BLaER1 treated with 17β-estradiol and CSF1 and Interleukin-3, amounts not matched to agents 10 nM and 100 nM (cell line): Measurements from ENCODE around the gene SMARCA1.
"Not testable (repeated sequence)": the region's sequence is repeated elsewhere in the genome, so short reads cannot be mapped to it uniquely, and the experiment has no call there.

Experiments used
- H3K27ac ChIP-seq, 11 experiments: shearing (Covaris generic); formaldehyde crosslinking; 2 replicates each; pipeline ENCODE4 v1.8.1; 2022
- H3K27me3 ChIP-seq, 11 experiments: shearing (Covaris generic); formaldehyde crosslinking; 2 replicates each; pipeline ENCODE4 v1.8.1; 2022
- H3K36me3 ChIP-seq, 11 experiments: shearing (Covaris generic); formaldehyde crosslinking; 2 replicates each; pipeline ENCODE4 v1.8.1; 2022
- H3K4me1 ChIP-seq, 10 experiments: shearing (Covaris generic); formaldehyde crosslinking; 2 replicates each; pipeline ENCODE4 v1.8.1; 2022
- H3K4me2 ChIP-seq, 11 experiments: shearing (Covaris generic); formaldehyde crosslinking; 2 replicates each; pipeline ENCODE4 v1.8.1; 2022
- H3K4me3 ChIP-seq, 10 experiments: shearing (Covaris generic); formaldehyde crosslinking; 2 replicates each; pipeline ENCODE4 v1.8.1; 2022
- H3K9ac ChIP-seq, 11 experiments: shearing (Covaris generic); formaldehyde crosslinking; 2 replicates each; pipeline ENCODE4 v1.8.1; 2022
- H3K9me3 ChIP-seq, 11 experiments: shearing (Covaris generic); formaldehyde crosslinking; replicated peaks in 1 of 11; 2 replicates each; pipeline ENCODE4 v1.8.1; 2022
- H4K20me1 ChIP-seq, 11 experiments: shearing (Covaris generic); formaldehyde crosslinking; 2 replicates each; pipeline ENCODE4 v1.8.1; 2022
- Cebpa-rat ChIP-seq, 11 experiments: shearing (Covaris generic); IDR thresholded peaks; 2 replicates each; pipeline ENCODE4 v1.8.1; 2022

The SMARCA1 gene

GRCh38 chrX:129523079-129523911 lies at the start of gene SMARCA1:
Gene SMARCA1 (minus strand): TSS chrX:129523490. CDS start chrX:129523370, 120 bp downstream.
- Histone ChIP-seq H3K4me1 (0 out of 20 replicates have a peak, but pooled peaks cover 0 to 5% (median 0%) of the 10 kb centered on the region in 10 experiments), H3K4me3 (peak within 1 kb of the TSS; percentile 46 to 70 (median 58)), H4K20me1 (no peaks in the 10 kb centered on the region), H3K9ac (peak within 1 kb of the TSS in 9 of 11 experiments; percentile 23 to 56 (median 46); a peak in 8 of 22 replicates), H3K36me3 (no peaks in the 10 kb centered on the region), H3K9me3 (peaks cover 0 to 19% (median 8%) of the 10 kb centered on the region in 11 experiments; a peak in 13 of 22 replicates), H3K27ac (no peak within 1 kb of the TSS), H3K27me3 (peaks cover 45 to 86% (median 73%) of the 10 kb centered on the region in 11 experiments), H3K4me2 (peak within 1 kb of the TSS; percentile 45 to 62 (median 53); a peak in 19 of 22 replicates)
- TF ChIP-seq Cebpa-rat (IDR thresholded peaks at IDR 0.05) = no peak

GRCh38 chrX:129572422-129572821 lies 49.1 kb upstream of the SMARCA1 start:
- Histone ChIP-seq H3K9ac (no peak overlapping the region), H4K20me1 (peaks cover 0 to 4% (median 0%) of the 10 kb centered on the region in 11 experiments; a peak in 1 of 22 replicates), H3K27me3 (peaks cover 80 to 100% (median 98%) of the 10 kb centered on the region in 11 experiments), H3K4me2 (no peak overlapping the region), H3K27ac (no peak overlapping the region), H3K4me3 (no peak overlapping the region), H3K36me3 (peaks cover 19 to 89% (median 46%) of the 10 kb centered on the region in 11 experiments; a peak in 19 of 22 replicates), H3K9me3 (peaks cover 0 to 9% (median 5%) of the 10 kb centered on the region in 11 experiments; a peak in 14 of 22 replicates), H3K4me1 (no peaks in the 10 kb centered on the region)
- TF ChIP-seq Cebpa-rat (IDR thresholded peaks at IDR 0.05) = no peak

- peaks cover 12 to 65% (median 25%) of the 10 kb centered on the region in 11 experiments; a peak in 16 of 22 replicates for H3K36me3 ChIP-seq
- TF ChIP-seq Cebpa-rat (IDR thresholded peaks at IDR 0.05) = no peak
- H3K4me1 ChIP-seq = peaks cover 0 to 9% (median 3%) of the 10 kb centered on the region in 10 experiments; a peak in 9 of 20 replicates
- no peak overlapping the region for H3K4me3 ChIP-seq
- H3K9me3 ChIP-seq = peaks cover 0 to 3% (median under 1%) of the 10 kb centered on the region in 11 experiments; a peak in 10 of 22 replicates
- no peak overlapping the region for H3K27ac ChIP-seq
- H3K4me2 ChIP-seq = no peak overlapping the region
- no peak overlapping the region for H3K9ac ChIP-seq
- peaks cover 0 to 4% (median 0%) of the 10 kb centered on the region in 11 experiments; a peak in 1 of 22 replicates for H4K20me1 ChIP-seq
- H3K27me3 ChIP-seq = peaks cover 65 to 87% (median 84%) of the 10 kb centered on the region in 11 experiments
These were observed 45.1 kb upstream of the SMARCA1 start for GRCh38 chrX:129568349-129568748.

GRCh38 chrX:129566073-129566472 lies 42.8 kb upstream of the SMARCA1 start:
- peak overlapping the region in 3 of 11 experiments; percentile 8 to 34 (median 16); a peak in 4 of 22 replicates for H3K4me2 ChIP-seq
- TF ChIP-seq Cebpa-rat (IDR thresholded peaks at IDR 0.05) = no peak
- H3K27me3 ChIP-seq = peaks cover 72 to 85% (median 81%) of the 10 kb centered on the region in 11 experiments
- no peaks in the 10 kb centered on the region; a peak in 1 of 22 replicates for H4K20me1 ChIP-seq
- peaks cover 0 to 5% (median 0%) of the 10 kb centered on the region in 11 experiments; a peak in 1 of 22 replicates for H3K9me3 ChIP-seq
- H3K9ac ChIP-seq = no peak overlapping the region
- H3K4me3 ChIP-seq = no peak overlapping the region
- H3K27ac ChIP-seq = no peak overlapping the region
- peaks cover 13 to 68% (median 37%) of the 10 kb centered on the region in 11 experiments; a peak in 21 of 22 replicates for H3K36me3 ChIP-seq
- peaks cover 0 to 9% (median 3%) of the 10 kb centered on the region in 10 experiments; a peak in 9 of 20 replicates for H3K4me1 ChIP-seq

- Histone ChIP-seq H4K20me1 (no peaks in the 10 kb centered on the region; a peak in 1 of 22 replicates), H3K4me2 (no peak overlapping the region), H3K27me3 (peaks cover 73 to 85% (median 80%) of the 10 kb centered on the region in 11 experiments), H3K4me1 (peaks cover 0 to 9% (median 3%) of the 10 kb centered on the region in 10 experiments; a peak in 9 of 20 replicates), H3K9ac (no peak overlapping the region), H3K36me3 (peaks cover 13 to 72% (median 36%) of the 10 kb centered on the region in 11 experiments; a peak in 21 of 22 replicates), H3K9me3 (peaks cover 0 to 5% (median 0%) of the 10 kb centered on the region in 11 experiments; a peak in 1 of 22 replicates), H3K4me3 (no peak overlapping the region), H3K27ac (no peak overlapping the region)
- no peak for TF ChIP-seq Cebpa-rat (IDR thresholded peaks at IDR 0.05)
These were observed 41.9 kb upstream of the SMARCA1 start for GRCh38 chrX:129565046-129565650.

- not testable (repeated sequence) for H3K4me3 ChIP-seq, H3K27ac ChIP-seq, H4K20me1 ChIP-seq, H3K9ac ChIP-seq, H3K4me2 ChIP-seq, H3K9me3 ChIP-seq, H3K4me1 ChIP-seq
- Histone ChIP-seq H3K27me3 (peaks cover 73 to 85% (median 80%) of the 10 kb centered on the region in 11 experiments), H3K36me3 (peaks cover 16 to 72% (median 32%) of the 10 kb centered on the region in 11 experiments; a peak in 21 of 22 replicates)
These were observed 41.1 kb upstream of the SMARCA1 start for GRCh38 chrX:129564345-129564744.

- TF ChIP-seq Cebpa-rat (IDR thresholded peaks at IDR 0.05) = no peak
- Histone ChIP-seq H3K9me3 (peaks cover 0 to 5% (median 0%) of the 10 kb centered on the region in 11 experiments; a peak in 1 of 22 replicates), H3K36me3 (peaks cover 13 to 62% (median 40%) of the 10 kb centered on the region in 11 experiments; a peak in 21 of 22 replicates), H3K27ac (no peak overlapping the region), H3K9ac (no peak overlapping the region), H3K4me1 (peaks cover 0 to 24% (median 14%) of the 10 kb centered on the region in 10 experiments; a peak in 15 of 20 replicates), H4K20me1 (no peaks in the 10 kb centered on the region; a peak in 1 of 22 replicates), H3K4me2 (no peak overlapping the region), H3K27me3 (peaks cover 76 to 86% (median 82%) of the 10 kb centered on the region in 11 experiments), H3K4me3 (no peak overlapping the region)
These were observed 38.2 kb upstream of the SMARCA1 start for GRCh38 chrX:129561453-129561852.

- no peak for TF ChIP-seq Cebpa-rat (IDR thresholded peaks at IDR 0.05)
- H3K4me2 ChIP-seq = no peak overlapping the region
- H3K27me3 ChIP-seq = peaks cover 73 to 87% (median 82%) of the 10 kb centered on the region in 11 experiments
- H3K9ac ChIP-seq = no peak overlapping the region
- no peaks in the 10 kb centered on the region for H4K20me1 ChIP-seq
- peaks cover 13 to 55% (median 40%) of the 10 kb centered on the region in 11 experiments; a peak in 21 of 22 replicates for H3K36me3 ChIP-seq
- peaks cover 0 to 21% (median 12%) of the 10 kb centered on the region in 10 experiments; a peak in 15 of 20 replicates for H3K4me1 ChIP-seq
- no peak overlapping the region for H3K4me3 ChIP-seq
- peaks cover 0 to 5% (median 0%) of the 10 kb centered on the region in 11 experiments; a peak in 1 of 22 replicates for H3K9me3 ChIP-seq
- H3K27ac ChIP-seq = no peak overlapping the region
These were observed 36.5 kb upstream of the SMARCA1 start for GRCh38 chrX:129559783-129560182.
